LNCaP clone FGC (cell line): ENCODE data around the gene CFAP251.

Experiments used
- DNase-seq: peaks from one replicate; pipeline ENCODE4 v3.0.0-alpha.2; 2011; ENCODE audit warnings: low read depth
- H3K4me3 ChIP-seq: 2 replicates; pipeline ENCODE4 v1.5.1; 2011; ENCODE audit warnings: mild to moderate bottlenecking, low read depth, low read length, control low read depth
- TF ChIP-seq, protein P1 (sequence below): IDR thresholded peaks from 2 replicates; pipeline ENCODE4 v1.5.1; 2012; ENCODE audit warnings: mild to moderate bottlenecking; ENCODE audit not compliant: control insufficient read depth, insufficient read depth; ENCODE audit errors: extremely low read depth

The CFAP251 gene

DNA sequence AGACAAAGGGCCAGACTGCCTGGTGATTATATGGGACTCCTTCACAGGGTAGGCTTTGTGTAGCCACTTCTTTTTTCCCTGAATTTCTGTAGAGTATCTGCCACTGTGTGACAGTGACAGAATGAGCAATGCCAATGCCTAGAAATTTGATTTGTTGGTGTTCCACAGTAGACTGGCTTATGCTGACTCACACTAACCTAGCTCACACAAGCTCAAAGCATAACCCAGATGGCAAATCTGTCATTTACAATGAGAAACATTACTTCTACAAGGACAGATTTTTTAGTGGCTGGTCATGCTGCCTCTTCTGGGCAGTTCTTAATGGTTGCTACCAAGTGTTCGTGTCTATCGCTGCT, 15.9 kb downstream of the CFAP251 start:
- H3K4me3 ChIP-seq = no peak overlapping the region
- TF ChIP-seq, protein P1, sequence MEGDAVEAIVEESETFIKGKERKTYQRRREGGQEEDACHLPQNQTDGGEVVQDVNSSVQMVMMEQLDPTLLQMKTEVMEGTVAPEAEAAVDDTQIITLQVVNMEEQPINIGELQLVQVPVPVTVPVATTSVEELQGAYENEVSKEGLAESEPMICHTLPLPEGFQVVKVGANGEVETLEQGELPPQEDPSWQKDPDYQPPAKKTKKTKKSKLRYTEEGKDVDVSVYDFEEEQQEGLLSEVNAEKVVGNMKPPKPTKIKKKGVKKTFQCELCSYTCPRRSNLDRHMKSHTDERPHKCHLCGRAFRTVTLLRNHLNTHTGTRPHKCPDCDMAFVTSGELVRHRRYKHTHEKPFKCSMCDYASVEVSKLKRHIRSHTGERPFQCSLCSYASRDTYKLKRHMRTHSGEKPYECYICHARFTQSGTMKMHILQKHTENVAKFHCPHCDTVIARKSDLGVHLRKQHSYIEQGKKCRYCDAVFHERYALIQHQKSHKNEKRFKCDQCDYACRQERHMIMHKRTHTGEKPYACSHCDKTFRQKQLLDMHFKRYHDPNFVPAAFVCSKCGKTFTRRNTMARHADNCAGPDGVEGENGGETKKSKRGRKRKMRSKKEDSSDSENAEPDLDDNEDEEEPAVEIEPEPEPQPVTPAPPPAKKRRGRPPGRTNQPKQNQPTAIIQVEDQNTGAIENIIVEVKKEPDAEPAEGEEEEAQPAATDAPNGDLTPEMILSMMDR = no peak
- DNase-seq = no peak

DNA sequence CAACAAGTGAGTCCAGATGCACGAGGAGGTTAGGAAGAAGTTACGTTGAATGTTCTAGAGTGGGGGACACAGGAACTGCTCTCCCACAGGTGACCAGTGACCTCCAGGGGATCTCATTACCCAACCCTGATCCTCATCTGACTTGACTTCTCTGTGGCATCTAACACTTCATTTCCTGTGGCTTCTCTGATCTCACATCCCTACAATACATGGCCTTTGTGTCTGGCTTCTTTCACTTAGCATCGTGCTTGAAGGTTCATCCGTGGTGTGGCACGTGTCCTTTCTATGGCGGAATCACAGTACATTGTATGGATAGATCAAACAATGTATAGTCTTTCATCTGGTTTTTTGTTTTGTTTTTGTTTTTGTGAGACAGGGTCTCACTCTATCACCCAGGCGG, 19.3 kb downstream of the CFAP251 start:
- TF ChIP-seq, protein P1 = no peak
- H3K4me3 ChIP-seq = no peak overlapping the region
- DNase-seq = no peak

DNA sequence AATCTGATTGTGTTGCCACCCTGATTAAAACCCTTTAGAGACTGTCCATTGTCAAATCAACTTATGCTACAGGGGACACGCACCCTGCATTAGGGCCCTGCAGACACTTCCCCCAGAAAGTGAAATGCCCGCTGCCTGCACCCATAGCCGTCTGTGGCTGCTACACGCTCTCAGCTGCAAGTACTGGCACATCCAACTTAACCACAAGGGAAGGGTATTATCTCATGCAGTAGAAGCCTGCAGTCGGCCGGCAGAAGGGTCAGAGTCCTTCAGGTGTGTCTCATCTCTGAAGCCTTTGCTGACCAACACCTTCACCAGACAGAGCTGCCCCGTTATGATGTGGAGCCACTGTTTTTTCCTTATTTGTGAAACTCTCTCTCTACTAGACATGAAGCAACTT, 20.8 kb downstream of the CFAP251 start:
- no peak for DNase-seq
- H3K4me3 ChIP-seq = no peak overlapping the region
- TF ChIP-seq, protein P1 = no peak

DNA sequence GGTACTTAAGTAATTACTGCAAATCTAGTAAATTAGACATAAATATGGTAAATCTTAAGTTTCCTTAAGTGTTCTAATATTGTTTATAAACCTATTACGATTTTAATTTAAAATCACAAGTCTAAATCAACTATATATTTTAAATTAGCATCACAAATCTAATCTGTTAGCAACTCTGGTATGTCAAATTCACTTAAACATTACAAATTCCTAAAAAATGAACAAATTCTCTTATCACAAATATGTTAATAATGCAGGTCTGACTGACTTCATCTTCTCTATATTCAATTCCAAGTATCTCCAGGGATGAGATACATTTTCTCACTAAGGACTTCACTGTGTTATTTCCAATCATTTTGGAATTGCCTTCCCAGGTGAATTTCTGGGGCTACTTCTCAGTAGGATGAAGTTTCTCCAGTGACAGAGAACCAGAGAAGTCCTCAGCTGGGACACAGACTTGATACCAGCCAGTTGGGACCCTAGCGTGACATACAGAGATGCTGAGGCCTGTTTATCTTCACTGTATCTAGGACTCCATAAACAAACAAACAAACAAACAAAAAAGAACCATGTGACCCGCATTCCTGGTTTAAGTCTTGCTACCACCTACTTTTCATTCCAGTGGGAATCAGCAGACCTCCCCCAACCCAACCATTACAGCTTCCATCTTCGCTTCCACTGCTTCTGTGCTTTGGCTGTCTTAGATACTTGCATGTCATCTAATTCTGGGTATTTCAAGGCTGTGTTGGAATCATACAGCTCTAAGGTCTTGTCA, 21.8 kb downstream of the CFAP251 start:
- no peak for DNase-seq
- no peak overlapping the region for H3K4me3 ChIP-seq
- TF ChIP-seq, protein P1 = no peak

DNA sequence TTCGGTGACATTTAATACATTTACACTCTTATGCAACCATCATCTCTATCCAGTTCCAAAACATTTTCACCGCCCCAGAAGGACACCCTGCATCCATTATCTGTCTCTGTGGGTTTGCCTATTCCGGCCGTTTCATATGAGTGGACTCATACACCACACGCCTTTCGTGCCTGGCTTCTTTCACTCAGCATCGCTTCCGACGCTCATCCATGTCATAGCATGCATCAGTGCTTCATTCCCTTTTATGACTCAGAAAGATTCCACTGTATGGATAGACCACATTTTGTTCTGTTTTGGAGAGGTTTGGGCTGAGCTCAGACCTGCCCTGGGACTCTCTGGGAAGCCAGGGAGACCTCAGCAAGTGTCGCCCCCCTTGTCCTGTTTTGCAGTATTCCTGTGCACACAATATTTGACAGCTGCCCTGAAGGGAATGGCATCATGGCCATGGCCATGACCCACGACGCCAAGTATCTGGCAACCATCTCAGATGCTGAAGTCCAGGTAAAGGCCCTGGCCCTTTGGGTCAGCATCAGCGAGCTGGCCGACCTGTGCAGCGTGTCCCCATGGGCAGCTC, 23.8 kb downstream of the CFAP251 start:
- H3K4me3 ChIP-seq = no peak overlapping the region
- no peak for DNase-seq
- TF ChIP-seq, protein P1 = no peak

DNA sequence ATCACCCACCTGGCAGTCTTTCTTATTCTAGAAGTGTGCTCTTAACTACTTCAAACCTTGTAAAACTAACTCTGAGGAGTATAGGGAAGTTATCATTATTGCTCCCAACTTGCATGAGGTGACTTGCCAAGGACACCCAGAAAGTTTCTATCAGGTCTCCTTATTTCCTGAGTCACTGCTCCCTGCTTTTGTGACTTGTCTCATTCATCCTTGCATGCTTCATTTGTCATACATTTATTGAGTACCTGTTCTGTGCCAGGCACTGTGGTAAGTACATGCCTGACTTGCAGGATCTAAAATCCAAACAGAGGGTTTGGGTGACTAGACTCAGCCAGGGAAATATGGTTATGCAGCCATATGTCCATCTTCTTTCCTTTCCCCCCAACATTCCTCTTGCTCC, 25.5 kb downstream of the CFAP251 start:
- no peak for DNase-seq
- no peak overlapping the region for H3K4me3 ChIP-seq
- TF ChIP-seq, protein P1 = no peak
